Transverse colon (tissue), 3 donors: ENCODE data around the gene MXD4.
A peak's percentile ranks its signal among the peaks of the same experiment; 100 is the strongest.

Experiments
- EP300 ChIP-seq: sonication (generic); formaldehyde crosslinking; IDR thresholded peaks from one replicate; pipeline ENCODE4 v1.6.1; 2017; ENCODE audit warnings: antibody characterized with exemption, low read depth
- TF ChIP-seq, protein P1 (sequence below), 5 experiments: fragments of 200-600 bp in 3 of 5; fragments of 450-650 bp in 2 of 5; sonication (generic) in 3 of 5; IDR thresholded peaks; 1 replicate in 2 of 5; 2 replicates in 3 of 5; pipeline ENCODE4 v1.5.1; 2016 to 2017; ENCODE audit warnings: antibody characterized with exemption in 5 of 5, inconsistent platforms in 3 of 5, mild to moderate bottlenecking in 2 of 5, moderate library complexity in 1 of 5

DNA sequence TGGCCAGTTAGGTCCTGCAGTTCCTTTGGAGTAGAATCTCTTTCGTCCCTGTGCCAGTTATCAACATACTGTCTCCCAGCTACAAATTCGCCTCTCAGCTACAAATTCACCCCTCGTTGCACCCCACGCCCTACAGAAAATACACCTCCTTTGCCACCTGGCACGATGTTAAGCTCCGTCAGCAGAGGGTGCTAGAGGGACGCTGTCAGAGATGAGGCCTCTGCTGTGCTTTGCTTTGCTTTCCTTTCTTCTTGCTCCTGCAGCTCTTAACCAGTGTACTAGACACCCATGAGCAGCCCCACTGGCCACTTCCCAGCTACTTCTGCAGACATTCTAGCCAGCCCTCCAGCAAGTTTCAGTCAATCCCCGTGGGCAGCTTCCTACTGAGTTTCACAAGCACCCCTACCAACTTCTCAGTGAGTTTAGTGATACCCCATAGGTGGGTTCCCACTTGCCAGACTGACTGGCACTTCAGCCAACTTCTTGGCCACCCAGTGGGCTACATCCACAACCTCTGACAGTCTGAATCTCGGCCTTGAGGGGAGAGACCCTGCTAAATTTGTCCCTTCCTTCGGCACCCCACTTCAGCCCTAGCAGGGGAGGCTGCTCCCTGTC, 41.8 kb downstream of the MXD4 start:
- TF ChIP-seq, protein P1, sequence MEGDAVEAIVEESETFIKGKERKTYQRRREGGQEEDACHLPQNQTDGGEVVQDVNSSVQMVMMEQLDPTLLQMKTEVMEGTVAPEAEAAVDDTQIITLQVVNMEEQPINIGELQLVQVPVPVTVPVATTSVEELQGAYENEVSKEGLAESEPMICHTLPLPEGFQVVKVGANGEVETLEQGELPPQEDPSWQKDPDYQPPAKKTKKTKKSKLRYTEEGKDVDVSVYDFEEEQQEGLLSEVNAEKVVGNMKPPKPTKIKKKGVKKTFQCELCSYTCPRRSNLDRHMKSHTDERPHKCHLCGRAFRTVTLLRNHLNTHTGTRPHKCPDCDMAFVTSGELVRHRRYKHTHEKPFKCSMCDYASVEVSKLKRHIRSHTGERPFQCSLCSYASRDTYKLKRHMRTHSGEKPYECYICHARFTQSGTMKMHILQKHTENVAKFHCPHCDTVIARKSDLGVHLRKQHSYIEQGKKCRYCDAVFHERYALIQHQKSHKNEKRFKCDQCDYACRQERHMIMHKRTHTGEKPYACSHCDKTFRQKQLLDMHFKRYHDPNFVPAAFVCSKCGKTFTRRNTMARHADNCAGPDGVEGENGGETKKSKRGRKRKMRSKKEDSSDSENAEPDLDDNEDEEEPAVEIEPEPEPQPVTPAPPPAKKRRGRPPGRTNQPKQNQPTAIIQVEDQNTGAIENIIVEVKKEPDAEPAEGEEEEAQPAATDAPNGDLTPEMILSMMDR (IDR thresholded peaks at IDR 0.05), result peak; percentile 79 to 82 (median 79)
- no peak for TF ChIP-seq EP300
